A549 treated with RU486 at 1 μM for 4 hours (cell line): Measurements from ENCODE around the gene ITCH. TPM values are rescaled to one million over a fixed set of nuclear protein-coding genes. Genes with fewer than 3 reads are reported as not detected.

ENCODE experiments used
- total RNA-seq: library from RNA; stranded (reverse); fragments of 200-300 nt; extraction: Qiagen RNA extraction; gene quantifications from 5 replicates; pipeline ENCODE4 v1.2.3, GENCODE V29; 2022; ENCODE audit warnings: low read depth

ITCH gene
- total RNA-seq: 19.5 to 35.8 TPM (median 32.0 TPM) in 5 replicates

DNA sequence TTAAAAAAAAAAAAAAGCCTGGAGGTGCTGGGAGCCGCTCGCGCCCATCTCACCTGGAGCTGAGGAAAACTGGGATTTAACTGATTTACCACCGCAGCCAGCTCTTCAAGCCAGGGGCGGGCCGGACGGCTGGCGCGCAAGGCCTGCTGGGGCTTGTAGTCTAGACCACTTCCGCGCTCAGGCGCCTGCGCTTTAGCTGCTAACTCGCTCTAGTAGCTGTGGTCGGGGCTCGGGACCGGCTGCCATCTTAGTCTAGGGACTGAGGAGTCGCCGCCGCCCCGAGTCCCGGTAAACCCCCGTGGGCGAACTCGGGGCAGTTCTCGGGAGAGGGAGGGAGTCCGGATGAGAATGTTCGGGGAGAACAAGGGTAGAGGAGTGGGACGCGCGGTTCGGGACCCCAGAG, at the start of gene ITCH:
TSS of gene ITCH (plus strand) at position 212 of the 403 bp plus-strand sequence. CDS start 30,539 bp downstream, outside the sequence.

GRCh38 chr20:34516247-34517113, 153.4 kb downstream of the ITCH start, which contains the start of gene DYNLRB1:
DYNLRB1 (plus strand) TSS chr20:34516422; CDS start chr20:34516459, 37 bp downstream.

GRCh38 chr20:34558320-34559218, 195.5 kb downstream of the ITCH start, which contains the start of gene MAP1LC3A:
MAP1LC3A (plus strand) TSS chr20:34558718; CDS start chr20:34558869, 151 bp downstream.

Other genes starting within 250 kb of the ITCH start
- not detected in 5 replicates for gene ASIP, start 121.8 kb upstream of the ITCH start, total RNA-seq
- 300 to 337 TPM (median 324 TPM) in 5 replicates for gene AHCY, start 59.9 kb upstream of the ITCH start, total RNA-seq
- 221 to 257 TPM (median 231 TPM) in 5 replicates for gene DYNLRB1, start 153.1 kb downstream of the ITCH start, total RNA-seq
- 17.7 to 33.0 TPM (median 27.7 TPM) in 5 replicates for gene MAP1LC3A, start 195.4 kb downstream of the ITCH start, total RNA-seq